Femur (tissue), 1 donor: Measurements from ENCODE around the gene CNDP1.
"Not testable (repeated sequence)": the region's sequence is repeated elsewhere in the genome, so short reads cannot be mapped to it uniquely, and the experiment has no call there.

Experiments used
- DNase-seq: peaks from one replicate; pipeline ENCODE4 v3.0.0-alpha.2; 2017

The CNDP1 gene, protein sequence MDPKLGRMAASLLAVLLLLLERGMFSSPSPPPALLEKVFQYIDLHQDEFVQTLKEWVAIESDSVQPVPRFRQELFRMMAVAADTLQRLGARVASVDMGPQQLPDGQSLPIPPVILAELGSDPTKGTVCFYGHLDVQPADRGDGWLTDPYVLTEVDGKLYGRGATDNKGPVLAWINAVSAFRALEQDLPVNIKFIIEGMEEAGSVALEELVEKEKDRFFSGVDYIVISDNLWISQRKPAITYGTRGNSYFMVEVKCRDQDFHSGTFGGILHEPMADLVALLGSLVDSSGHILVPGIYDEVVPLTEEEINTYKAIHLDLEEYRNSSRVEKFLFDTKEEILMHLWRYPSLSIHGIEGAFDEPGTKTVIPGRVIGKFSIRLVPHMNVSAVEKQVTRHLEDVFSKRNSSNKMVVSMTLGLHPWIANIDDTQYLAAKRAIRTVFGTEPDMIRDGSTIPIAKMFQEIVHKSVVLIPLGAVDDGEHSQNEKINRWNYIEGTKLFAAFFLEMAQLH

GRCh38 chr18:74534150-74534969 lies at the start of gene CNDP1:
TSS of gene CNDP1 (plus strand) at chr18:74534500. CDS start at chr18:74534668, 168 bp downstream.
- no peak for DNase-seq

DNA sequence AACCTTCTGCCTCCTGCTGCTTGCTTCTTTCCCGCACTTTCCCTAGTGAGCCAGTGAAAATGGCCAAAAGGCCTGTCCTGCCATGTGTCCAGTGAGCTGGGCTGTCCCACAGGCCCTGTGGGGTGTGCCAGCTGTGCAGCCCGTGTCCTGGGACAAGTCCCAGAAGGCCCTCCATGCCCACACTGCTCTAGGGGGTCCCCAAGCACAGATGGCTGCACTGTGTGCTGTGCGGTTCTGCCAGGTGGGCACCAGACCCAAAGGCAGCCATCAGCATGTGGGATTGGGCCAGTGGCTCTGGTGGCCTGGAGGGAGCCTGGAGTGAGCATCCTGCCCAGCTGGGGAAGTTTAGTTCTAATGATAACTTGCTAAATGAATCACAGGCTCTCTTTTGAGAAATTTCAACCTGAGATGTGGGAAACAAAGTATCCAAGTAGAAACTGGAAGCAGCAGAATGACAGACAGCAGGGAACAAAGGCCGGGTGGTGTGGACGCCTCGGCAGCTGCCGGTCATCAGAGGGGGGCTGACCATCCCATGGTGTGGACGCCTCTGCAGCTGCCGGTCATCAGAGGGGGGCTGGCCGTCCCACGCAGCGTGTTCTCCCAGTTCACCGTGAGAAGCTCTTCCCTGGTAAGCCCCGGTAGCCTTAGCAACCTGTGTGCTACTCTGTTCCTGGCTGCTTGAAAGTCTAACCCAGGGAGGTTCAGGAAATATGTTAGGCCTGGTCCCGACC lies 48.0 kb upstream of the CNDP1 start:
- no peak for DNase-seq

GRCh38 chr18:74488354-74488753 lies 45.9 kb upstream of the CNDP1 start:
- DNase-seq: no peak

DNA sequence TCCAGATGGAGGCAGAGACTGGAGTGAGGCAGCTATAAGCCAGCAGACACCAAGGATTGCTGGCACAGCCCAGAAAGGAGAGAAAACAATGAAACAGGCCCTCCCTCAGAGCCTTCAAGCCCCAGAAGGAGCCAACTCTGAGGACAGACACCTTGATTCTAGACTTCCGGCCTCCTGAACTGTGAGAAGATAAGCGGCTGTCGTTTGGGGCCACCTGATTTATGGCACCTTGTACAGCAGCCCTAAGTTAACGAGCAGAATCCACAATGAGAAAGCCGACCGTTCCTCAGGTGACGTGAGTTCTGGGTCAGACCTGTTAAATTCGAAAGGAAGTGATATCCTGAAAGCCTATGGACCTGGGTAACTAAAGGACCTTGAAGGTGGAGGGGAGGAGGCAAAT lies 45.4 kb upstream of the CNDP1 start:
- DNase-seq: no peak

DNA sequence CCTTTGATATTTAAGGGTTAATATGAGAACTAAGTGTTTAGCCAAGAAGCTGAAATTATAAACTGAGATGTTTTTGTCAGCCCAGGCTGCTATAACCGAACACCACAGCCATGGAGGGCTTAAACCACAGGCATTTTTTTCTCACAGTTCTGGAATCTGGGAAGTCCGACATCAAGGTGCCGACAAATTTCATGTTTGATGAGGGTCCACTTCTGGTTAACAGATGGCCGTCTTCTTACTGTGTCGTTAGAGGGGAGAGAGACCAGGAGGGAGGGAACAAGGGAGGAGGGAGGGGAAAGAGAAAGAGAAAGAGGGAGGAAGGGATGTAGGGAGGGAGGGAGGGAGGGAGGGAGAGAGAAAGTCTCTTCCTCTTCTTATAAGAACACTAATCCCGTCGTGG lies 44.6 kb upstream of the CNDP1 start:
- DNase-seq: no peak

- DNase-seq: no peak
Observed at GRCh38 chr18:74492259-74492658, 42.0 kb upstream of the CNDP1 start.

GRCh38 chr18:74493689-74494088 lies 40.6 kb upstream of the CNDP1 start:
- DNase-seq: peak; percentile 67

DNA sequence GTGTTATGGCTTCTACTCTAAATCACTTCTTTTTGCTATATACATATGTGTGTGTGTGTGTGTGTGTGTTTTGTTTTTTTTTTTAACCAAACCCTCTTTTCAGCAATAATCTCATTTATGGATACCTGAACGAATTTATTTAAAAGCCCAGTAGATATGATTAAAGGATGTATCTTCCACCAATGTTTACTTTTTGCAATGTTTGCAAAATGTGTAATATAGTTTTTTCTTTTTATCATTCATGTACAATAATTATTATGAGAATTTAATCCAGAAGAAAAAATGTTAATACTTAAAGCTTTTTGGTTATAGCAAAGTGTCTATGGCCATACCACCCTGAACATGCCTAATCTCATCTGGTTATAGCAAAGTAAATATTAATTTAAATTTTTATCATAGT lies 39.8 kb upstream of the CNDP1 start:
- DNase-seq: no peak

- peak; percentile 100 for DNase-seq
Observed at GRCh38 chr18:74495581-74496507, 38.5 kb upstream of the CNDP1 start, which contains the start of gene CNDP2. TSS of gene CNDP2 (plus strand) at chr18:74496363. CDS start at chr18:74499974, 3,611 bp downstream.

DNA sequence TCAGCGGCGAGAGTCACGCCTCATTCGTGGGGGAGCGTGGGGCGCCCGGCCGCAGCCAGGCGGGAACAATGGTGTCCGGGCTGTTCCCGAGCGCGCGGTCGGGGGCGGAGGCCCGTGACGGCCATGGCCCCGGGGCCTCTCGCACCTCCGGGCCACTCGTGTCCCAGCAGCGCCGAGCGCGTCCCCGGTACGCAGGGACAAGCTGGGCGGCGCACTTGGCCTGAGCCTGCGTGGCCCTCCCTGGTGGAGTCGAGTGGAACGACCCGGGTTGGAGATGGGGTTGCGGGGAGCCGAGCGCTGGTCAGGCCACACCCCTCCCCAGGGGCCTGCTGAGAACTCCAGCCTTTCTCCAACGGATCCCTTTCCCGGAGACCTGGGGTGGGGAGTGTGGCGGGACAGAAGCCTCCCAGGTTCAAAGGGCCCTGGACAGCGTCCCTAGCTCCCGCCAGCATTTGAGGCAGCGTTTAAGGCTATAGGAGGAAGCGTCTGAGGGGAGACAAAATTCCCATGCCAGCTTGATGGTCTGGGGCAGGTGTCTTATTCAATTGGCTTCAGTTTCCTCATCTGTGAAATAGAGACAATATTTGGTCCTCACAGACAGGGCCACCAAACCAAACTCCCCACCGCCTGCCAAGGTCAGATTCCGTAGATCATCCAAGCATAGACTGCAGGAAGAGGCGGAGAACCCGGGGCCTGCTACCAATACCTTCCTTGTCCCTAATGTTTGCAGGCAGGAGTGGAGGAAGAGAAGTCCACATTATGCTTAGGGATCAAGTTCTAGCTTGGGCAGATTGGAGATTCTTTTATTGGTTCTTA lies 37.6 kb upstream of the CNDP1 start:
- DNase-seq: peak; percentile 77

GRCh38 chr18:74497324-74497676 lies 37.0 kb upstream of the CNDP1 start:
- no peak for DNase-seq

GRCh38 chr18:74497778-74498177 lies 36.5 kb upstream of the CNDP1 start:
- no peak for DNase-seq

- DNase-seq: no peak
Observed at GRCh38 chr18:74498712-74499627, 35.3 kb upstream of the CNDP1 start.

GRCh38 chr18:74499633-74500032 lies 34.7 kb upstream of the CNDP1 start:
- peak; percentile 65 for DNase-seq

- DNase-seq: no peak
Observed at GRCh38 chr18:74500372-74500771, 33.9 kb upstream of the CNDP1 start.

DNA sequence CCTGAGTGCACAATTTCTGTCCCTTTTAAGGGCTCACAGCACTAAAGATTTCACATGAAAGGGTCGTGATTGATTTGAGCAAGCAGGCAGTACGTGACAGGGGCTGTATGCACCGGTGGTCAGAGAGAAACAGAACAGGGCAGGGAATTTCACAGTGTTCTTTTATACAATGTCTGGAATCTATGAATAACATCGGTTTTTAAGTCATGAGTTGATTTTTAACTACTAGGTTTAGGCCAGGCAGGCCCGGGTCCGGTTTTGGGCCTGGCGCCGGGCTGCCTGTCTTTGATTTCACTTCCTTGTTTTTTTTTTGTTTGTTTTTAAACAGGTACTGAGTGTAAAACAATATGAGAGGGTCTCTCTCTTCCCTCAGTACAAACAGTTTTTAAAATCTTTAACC lies 33.5 kb upstream of the CNDP1 start:
- not testable (repeated sequence) for DNase-seq

DNA sequence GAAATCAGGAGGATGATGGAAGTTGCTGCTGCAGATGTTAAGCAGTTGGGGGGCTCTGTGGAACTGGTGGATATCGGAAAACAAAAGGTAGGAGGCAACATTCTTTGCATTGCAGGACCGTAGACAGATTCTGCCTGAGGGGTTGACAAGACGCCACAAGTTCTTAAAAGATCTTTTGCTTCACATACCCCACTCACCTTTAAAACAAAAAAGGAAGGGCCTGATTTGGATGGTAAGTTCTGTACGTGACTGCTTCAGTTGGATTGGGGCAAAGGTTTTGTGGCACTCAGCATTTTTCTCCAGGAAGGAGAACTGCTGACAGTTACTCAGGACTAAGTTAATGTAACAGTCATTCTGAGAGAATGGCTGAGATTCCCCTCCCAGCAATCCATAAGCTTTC lies 32.9 kb upstream of the CNDP1 start:
- DNase-seq: no peak

GRCh38 chr18:74503137-74503536 lies 31.2 kb upstream of the CNDP1 start:
- DNase-seq: no peak

GRCh38 chr18:74505776-74506175 lies 28.5 kb upstream of the CNDP1 start:
- DNase-seq: no peak
